ENCODE data around the gene ZNF155. TPM values are rescaled to one million over a fixed set of nuclear protein-coding genes. Genes with fewer than 3 reads are reported as not detected.
"Not testable (repeated sequence)": the region's sequence is repeated elsewhere in the genome, so short reads cannot be mapped to it uniquely, and the experiment has no call there.

Gene ZNF155
- total and polyA plus RNA-seq, 2 donors (not counting 1 experiment from before 2014, with no cell fraction given) = 3.8 to 8.4 TPM

- H3K4me3 ChIP-seq (ENCODE audit: control extremely low read depth in 1 of 5, extremely low read depth in 1 of 5, insufficient read depth in 1 of 5, low read depth in 2 of 5, low read length in 4 of 5); H2AFZ ChIP-seq (ENCODE audit: insufficient read depth, low read depth, low read length, poor library complexity, severe bottlenecking); DNase-seq; POLR2A ChIA-PET; H3K27ac ChIP-seq (ENCODE audit: low read length in 2 of 2); H3K4me2 ChIP-seq (replicated peaks; ENCODE audit: low read depth, low read length, poor library complexity, severe bottlenecking); H3K27ac Mint-ChIP-seq; H3K36me3 ChIP-seq (replicated peaks in 1 of 2; ENCODE audit: control extremely low read depth in 1 of 2, control insufficient read depth in 1 of 2, extremely low read depth in 1 of 2, insufficient read depth in 2 of 2, low read length in 1 of 2); H4K20me1 ChIP-seq (ENCODE audit: control insufficient read depth, insufficient read depth, low read length, poor library complexity, severe bottlenecking); ATAC-seq (ENCODE audit: low read depth); H3K9ac ChIP-seq (ENCODE audit: low read length); H3K4me1 ChIP-seq (ENCODE audit: control insufficient read depth in 2 of 2, insufficient read depth in 2 of 2, low read length in 2 of 2); H3K79me2 ChIP-seq (ENCODE audit: control insufficient read depth, insufficient read depth, low read length); CTCF ChIA-PET; intact Hi-C loops (cut with micrococcal nuclease): not testable (repeated sequence)
- H3K27me3 ChIP-seq (replicated peaks in 1 of 4; ENCODE audit: control extremely low read depth in 1 of 4, control insufficient read depth in 3 of 4, insufficient read depth in 4 of 4, low read length in 3 of 4) = peaks cover 0 to 12% (median 3%) of the 10 kb centered on the region in 4 experiments
- 100% methylated on average over 1 of the region's 2 CpGs for WGBS (ENCODE audit: insufficient coverage)
- Mint-ChIP-seq H3K4me1 (peaks cover 12% of the 10 kb centered on the region), H3K4me3 (peak overlapping the region; percentile 4), H3K9me3 (ENCODE audit: insufficient read depth) (peaks cover 23% of the 10 kb centered on the region), H3K27me3 (peaks cover 22% of the 10 kb centered on the region)
- H3K9me3 ChIP-seq (ENCODE audit: control extremely low read depth in 1 of 3, control insufficient read depth in 2 of 3, insufficient read depth in 1 of 3, low read length in 2 of 3) = peaks cover 2 to 38% (median 10%) of the 10 kb centered on the region in 3 donors
Measured at GRCh38 chr19:43949803-43950202, 34.2 kb upstream of the ZNF155 start.

GRCh38 chr19:43950834-43951645 lies 32.9 kb upstream of the ZNF155 start, which contains the start of gene ZNF221:
ZNF221 (plus strand) TSS chr19:43951228; CDS start chr19:43962727, 11,499 bp downstream.
- Mint-ChIP-seq H3K4me1 (peaks cover 12% of the 10 kb centered on the region), H3K27ac (peak within 1 kb of the TSS; percentile 80), H3K9me3 (ENCODE audit: insufficient read depth) (peaks cover 20% of the 10 kb centered on the region), H3K27me3 (peaks cover 10% of the 10 kb centered on the region), H3K4me3 (peak within 1 kb of the TSS; percentile 96)
- Histone ChIP-seq H3K9ac (ENCODE audit: low read length) (peak within 1 kb of the TSS; percentile 90), H3K79me2 (ENCODE audit: control insufficient read depth, insufficient read depth, low read length) (no peaks in the 10 kb centered on the region), H3K27me3 (replicated peaks in 1 of 4; ENCODE audit: control extremely low read depth in 1 of 4, control insufficient read depth in 3 of 4, insufficient read depth in 4 of 4, low read length in 3 of 4) (peaks cover 0 to 7% (median 2%) of the 10 kb centered on the region in 4 experiments), H3K4me1 (ENCODE audit: control insufficient read depth in 2 of 2, insufficient read depth in 2 of 2, low read length in 2 of 2) (peaks cover 3 to 9% of the 10 kb centered on the region in 2 donors), H3K27ac (ENCODE audit: low read length in 2 of 2) (peak within 1 kb of the TSS; percentile 22 to 51), H2AFZ (ENCODE audit: insufficient read depth, low read depth, low read length, poor library complexity, severe bottlenecking) (peak within 1 kb of the TSS; percentile 94), H4K20me1 (ENCODE audit: control insufficient read depth, insufficient read depth, low read length, poor library complexity, severe bottlenecking) (no peaks in the 10 kb centered on the region), H3K9me3 (ENCODE audit: control extremely low read depth in 1 of 3, control insufficient read depth in 2 of 3, insufficient read depth in 1 of 3, low read length in 2 of 3) (peaks cover 2 to 38% (median 7%) of the 10 kb centered on the region in 3 donors), H3K36me3 (replicated peaks in 1 of 2; ENCODE audit: control extremely low read depth in 1 of 2, control insufficient read depth in 1 of 2, extremely low read depth in 1 of 2, insufficient read depth in 2 of 2, low read length in 1 of 2) (peaks cover 0 to 3% of the 10 kb centered on the region in 2 experiments), H3K4me2 (replicated peaks; ENCODE audit: low read depth, low read length, poor library complexity, severe bottlenecking) (peak within 1 kb of the TSS; percentile 96), H3K4me3 (ENCODE audit: control extremely low read depth in 1 of 5, extremely low read depth in 1 of 5, insufficient read depth in 1 of 5, low read depth in 2 of 5, low read length in 4 of 5) (peak within 1 kb of the TSS; percentile 68 to 95 (median 88))
- intact Hi-C loops (cut with micrococcal nuclease) = loop anchor here (1.0 kb wide), 3 partner anchors 16 to 51 kb away; partner anchors contain the start of genes ZNF155, ZNF230 and ZNF45
- DNase-seq = peak; percentile 80
- ChIA-PET POLR2A (interaction anchor here (1.2 kb wide), 1 partner anchor 16 kb away, joined by 3 read pairs; the partner anchor contains the start of gene ZNF45), CTCF (interaction anchor here (1.2 kb wide), 1 partner anchor 10 kb away, joined by 3 read pairs; no protein-coding TSS in a partner anchor)
- WGBS (ENCODE audit: insufficient coverage) = 2% methylated on average over 32 of the region's 40 CpGs
- ATAC-seq (ENCODE audit: low read depth) = peak; percentile 94
- TF ChIP-seq EZH2 (IDR thresholded peaks at IDR 0.05; ENCODE audit: borderline replicate concordance, insufficient read depth, low read depth, low read length, poor library complexity, severe bottlenecking) = no peak
- TF ChIP-seq CTCF (IDR thresholded peaks at IDR 0.05) = no peak
